ENCODE data around the gene PRELP.

DNA sequence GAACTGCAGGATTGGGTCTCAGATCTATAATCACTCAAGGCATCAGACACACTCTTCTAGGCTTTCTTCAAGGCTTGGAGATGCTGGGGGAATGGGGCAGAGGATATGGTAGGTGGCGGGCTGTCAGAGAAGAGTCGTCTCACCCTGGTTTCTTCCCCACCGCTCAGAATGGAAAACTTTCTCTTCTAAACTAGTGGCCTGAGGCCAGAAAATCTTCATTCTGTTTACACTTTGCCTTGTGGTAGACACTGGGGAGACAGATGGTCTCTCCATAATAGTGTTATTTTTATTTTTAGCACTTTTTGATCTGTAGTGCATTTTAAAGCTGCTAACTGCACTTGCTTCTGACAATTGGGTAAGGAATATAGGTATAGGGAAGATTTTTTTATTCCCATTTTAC lies 2.6 kb downstream of the PRELP start:
- TF ChIP-seq, protein P1, sequence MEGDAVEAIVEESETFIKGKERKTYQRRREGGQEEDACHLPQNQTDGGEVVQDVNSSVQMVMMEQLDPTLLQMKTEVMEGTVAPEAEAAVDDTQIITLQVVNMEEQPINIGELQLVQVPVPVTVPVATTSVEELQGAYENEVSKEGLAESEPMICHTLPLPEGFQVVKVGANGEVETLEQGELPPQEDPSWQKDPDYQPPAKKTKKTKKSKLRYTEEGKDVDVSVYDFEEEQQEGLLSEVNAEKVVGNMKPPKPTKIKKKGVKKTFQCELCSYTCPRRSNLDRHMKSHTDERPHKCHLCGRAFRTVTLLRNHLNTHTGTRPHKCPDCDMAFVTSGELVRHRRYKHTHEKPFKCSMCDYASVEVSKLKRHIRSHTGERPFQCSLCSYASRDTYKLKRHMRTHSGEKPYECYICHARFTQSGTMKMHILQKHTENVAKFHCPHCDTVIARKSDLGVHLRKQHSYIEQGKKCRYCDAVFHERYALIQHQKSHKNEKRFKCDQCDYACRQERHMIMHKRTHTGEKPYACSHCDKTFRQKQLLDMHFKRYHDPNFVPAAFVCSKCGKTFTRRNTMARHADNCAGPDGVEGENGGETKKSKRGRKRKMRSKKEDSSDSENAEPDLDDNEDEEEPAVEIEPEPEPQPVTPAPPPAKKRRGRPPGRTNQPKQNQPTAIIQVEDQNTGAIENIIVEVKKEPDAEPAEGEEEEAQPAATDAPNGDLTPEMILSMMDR (IDR thresholded peaks at IDR 0.05): no peak
- TF ChIP-seq EZH2 (IDR thresholded peaks at IDR 0.05; ENCODE audit: borderline replicate concordance, insufficient read depth, low read depth, low read length, poor library complexity, severe bottlenecking): no peak

Measured in B cell (primary cell).